Upper lobe of right lung (tissue), 1 donor: Measurements from ENCODE around the gene PLEKHG2. TPM values are rescaled to one million over a fixed set of nuclear protein-coding genes. Genes with fewer than 3 reads are reported as not detected.

Experiments
- ATAC-seq: fragments of 200-7000 bp; cut with Tn5 transposase; one replicate; pipeline ENCODE4 v1.9.1; 2020; ENCODE audit warnings: mild to moderate bottlenecking, moderate library complexity
- DNase-seq: peaks from one replicate; pipeline ENCODE4 v3.0.0-alpha.2; 2020
- H3K27ac ChIP-seq: fragments of 200-600 bp; one replicate; pipeline ENCODE4 v1.8.0; 2022
- H3K27me3 ChIP-seq: fragments of 200-600 bp; one replicate; pipeline ENCODE4 v1.8.0; 2022; ENCODE audit warnings: mild to moderate bottlenecking
- H3K36me3 ChIP-seq: fragments of 200-600 bp; one replicate; pipeline ENCODE4 v1.8.0; 2022
- H3K4me1 ChIP-seq: fragments of 200-600 bp; one replicate; pipeline ENCODE4 v1.8.0; 2022
- H3K4me3 ChIP-seq: fragments of 200-600 bp; one replicate; pipeline ENCODE4 v1.8.0; 2022; ENCODE audit warnings: mild to moderate bottlenecking
- H3K9me3 ChIP-seq: fragments of 200-600 bp; one replicate; pipeline ENCODE4 v1.8.0; 2022
- CTCF ChIP-seq: fragments of 200-600 bp; IDR thresholded peaks from one replicate; pipeline ENCODE4 v1.8.0; 2022; ENCODE audit warnings: antibody characterized with exemption
- intact Hi-C: fragments of 100-400 bp; cut with DNase I; formaldehyde crosslinking; loops from one replicate; pipeline ENCODE4 v1.11.0; 2022
- total RNA-seq: library from RNA; stranded (reverse); fragmentation: NEBNext Ultra II Directional; extraction: Animal tissue kit (Norgen Biotek cat#: 25700); gene quantifications from one replicate; pipeline ENCODE4 v1.2.1, GENCODE V29; 2021
- donor health status: DM: no; HTN: yes; CAD: no; lungs with severe emphysema.

Gene PLEKHG2
- total RNA-seq, 1 donor from 2014 or later: 32.4 TPM

- H3K36me3 ChIP-seq: peaks cover 18% of the 10 kb centered on the region
- DNase-seq: no peak
- no peak for TF ChIP-seq CTCF
- ATAC-seq: no peak
- H3K9me3 ChIP-seq: no peaks in the 10 kb centered on the region
- intact Hi-C loops: no loop called here
- peaks cover 29% of the 10 kb centered on the region for H3K4me1 ChIP-seq
- H3K27ac ChIP-seq: peak overlapping the region; percentile 100
- no peaks in the 10 kb centered on the region for H3K27me3 ChIP-seq
- H3K4me3 ChIP-seq: peak overlapping the region; percentile 97
These were observed 1.2 kb upstream of the PLEKHG2 start for GRCh38 chr19:39411081-39411831.

GRCh38 chr19:39411832-39412099, 703 bp upstream of the PLEKHG2 start:
- peaks cover 18% of the 10 kb centered on the region for H3K36me3 ChIP-seq
- H3K4me3 ChIP-seq: peak overlapping the region; percentile 81
- DNase-seq (peak; percentile 93), ATAC-seq (peak; percentile 41)
- intact Hi-C loops: no loop called here
- H3K27me3 ChIP-seq: no peaks in the 10 kb centered on the region
- H3K9me3 ChIP-seq: no peaks in the 10 kb centered on the region
- H3K4me1 ChIP-seq: peaks cover 29% of the 10 kb centered on the region
- peak overlapping the region; percentile 100 for H3K27ac ChIP-seq
- TF ChIP-seq CTCF: peak; percentile 94

- Histone ChIP-seq H3K27me3 (no peaks in the 10 kb centered on the region), H3K4me3 (peak overlapping the region; percentile 81), H3K4me1 (peaks cover 29% of the 10 kb centered on the region), H3K27ac (peak overlapping the region; percentile 100), H3K9me3 (no peaks in the 10 kb centered on the region), H3K36me3 (peaks cover 13% of the 10 kb centered on the region)
- no peak for ATAC-seq
- intact Hi-C loops: no loop called here
- DNase-seq: no peak
- TF ChIP-seq CTCF: no peak
These were observed 400 bp downstream of the PLEKHG2 start for GRCh38 chr19:39412867-39413271.

- intact Hi-C loops: no loop called here
- ATAC-seq (no peak), DNase-seq (peak; percentile 80)
- Histone ChIP-seq H3K9me3 (no peaks in the 10 kb centered on the region), H3K36me3 (peaks cover 8% of the 10 kb centered on the region), H3K4me3 (peak overlapping the region; percentile 81), H3K27ac (peak overlapping the region; percentile 100), H3K27me3 (no peaks in the 10 kb centered on the region), H3K4me1 (peaks cover 29% of the 10 kb centered on the region)
- no peak for TF ChIP-seq CTCF
These were observed 922 bp downstream of the PLEKHG2 start for GRCh38 chr19:39413272-39413910.

GRCh38 chr19:39413911-39414608, 1.6 kb downstream of the PLEKHG2 start:
- H3K4me3 ChIP-seq: peak overlapping the region; percentile 81
- intact Hi-C loops: no loop called here
- TF ChIP-seq CTCF: peak; percentile 22
- H3K27me3 ChIP-seq: no peaks in the 10 kb centered on the region
- no peak for ATAC-seq
- peak overlapping the region; percentile 100 for H3K27ac ChIP-seq
- H3K4me1 ChIP-seq: peaks cover 29% of the 10 kb centered on the region
- H3K36me3 ChIP-seq: peaks cover 7% of the 10 kb centered on the region
- H3K9me3 ChIP-seq: no peaks in the 10 kb centered on the region
- DNase-seq: peak; percentile 71
